Embryonic facial prominence (tissue), 1 donor: ENCODE data around the gene GARIN1A.
"Not testable (repeated sequence)": the region's sequence is repeated elsewhere in the genome, so short reads cannot be mapped to it uniquely, and the experiment has no call there.

Source experiments
- DNase-seq: peaks from one replicate; pipeline ENCODE4 v3.0.0-alpha.2; 2016; ENCODE audit errors: extremely low spot score

The GARIN1A gene

DNA sequence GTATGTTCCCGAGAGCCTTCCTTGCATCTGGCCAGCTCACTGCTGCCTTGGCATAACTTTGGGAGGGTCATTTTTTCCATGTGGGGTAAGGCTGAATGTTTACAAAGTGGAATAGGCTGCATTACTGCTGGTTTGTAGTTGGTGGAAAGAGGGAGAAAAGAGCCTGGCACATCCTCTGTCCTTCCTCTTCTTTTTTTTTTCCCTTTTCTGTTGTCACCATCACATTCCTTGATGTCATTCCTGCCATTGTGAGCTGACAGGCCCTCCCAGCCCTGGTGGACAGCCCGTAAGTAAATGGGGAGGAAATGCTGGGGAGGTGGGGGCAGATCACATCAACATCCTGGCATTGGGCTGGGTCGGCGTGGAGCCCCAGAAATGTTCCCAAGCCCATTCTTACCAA lies at the start of gene GARIN1A:
TSS of gene GARIN1A (plus strand) at position 301 of the 400 bp plus-strand sequence. CDS start 106 bp downstream, outside the sequence.
- DNase-seq = no peak

DNA sequence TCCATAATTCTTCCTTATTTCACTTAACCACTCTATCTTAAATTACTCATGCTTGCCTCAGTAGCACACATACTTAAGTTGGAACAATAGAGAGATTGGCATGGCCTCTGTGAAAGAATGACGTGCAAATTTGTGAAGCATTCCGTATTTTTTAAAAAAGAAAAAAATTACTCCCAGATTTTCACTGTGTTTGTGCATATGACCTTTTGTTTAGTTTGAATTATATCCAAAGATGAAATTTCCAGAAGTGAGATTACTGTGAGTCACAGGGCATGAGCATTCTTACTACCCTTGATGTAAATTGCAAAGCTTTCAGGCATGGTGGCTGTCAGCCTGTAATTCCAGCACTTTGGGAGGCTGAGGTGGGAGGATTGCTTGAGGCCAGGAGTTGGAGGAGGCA lies 45.0 kb upstream of the GARIN1A start:
- DNase-seq = not testable (repeated sequence)

GRCh38 chr7:128633915-128634314 lies 38.2 kb upstream of the GARIN1A start:
- DNase-seq = not testable (repeated sequence)

DNA sequence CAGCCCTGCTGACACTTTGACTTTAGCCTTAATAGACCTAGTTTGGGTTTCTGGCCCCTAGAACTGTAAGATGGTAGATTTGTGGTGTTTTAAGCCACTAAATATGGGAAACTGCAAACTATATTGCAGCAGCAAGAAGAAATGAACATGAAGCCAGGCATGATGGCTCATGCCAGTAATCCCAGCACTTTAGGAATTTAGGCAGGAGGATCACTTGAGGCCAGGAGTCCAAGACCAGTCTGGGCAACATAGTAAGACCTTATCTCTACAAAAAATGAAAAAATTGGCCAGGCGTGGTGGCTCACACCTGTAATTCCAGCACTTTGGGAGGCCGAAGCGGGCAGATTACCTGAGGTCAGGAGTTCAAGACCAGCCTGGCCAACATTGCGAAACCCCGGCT lies 26.9 kb upstream of the GARIN1A start:
- not testable (repeated sequence) for DNase-seq

DNA sequence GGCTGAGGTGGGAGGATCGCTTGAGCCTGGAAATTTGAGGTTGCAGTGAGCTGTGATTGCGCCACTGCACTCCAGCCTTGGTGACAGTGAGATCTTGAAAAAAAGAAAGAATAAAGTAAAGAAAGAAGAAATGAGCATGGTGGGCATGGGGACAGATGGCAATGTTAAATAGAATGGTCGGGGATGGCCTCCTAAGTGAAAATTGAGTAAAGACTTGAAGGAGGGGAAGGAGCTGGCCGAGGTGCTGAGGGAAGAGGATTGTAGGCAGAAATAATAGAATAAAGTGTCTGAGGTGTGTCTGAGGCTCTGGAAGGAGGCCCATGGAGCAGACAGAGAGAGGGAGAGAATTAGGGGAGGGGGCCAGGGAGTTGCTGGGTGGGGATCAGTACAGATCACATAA lies 26.2 kb upstream of the GARIN1A start:
- DNase-seq = not testable (repeated sequence)

DNA sequence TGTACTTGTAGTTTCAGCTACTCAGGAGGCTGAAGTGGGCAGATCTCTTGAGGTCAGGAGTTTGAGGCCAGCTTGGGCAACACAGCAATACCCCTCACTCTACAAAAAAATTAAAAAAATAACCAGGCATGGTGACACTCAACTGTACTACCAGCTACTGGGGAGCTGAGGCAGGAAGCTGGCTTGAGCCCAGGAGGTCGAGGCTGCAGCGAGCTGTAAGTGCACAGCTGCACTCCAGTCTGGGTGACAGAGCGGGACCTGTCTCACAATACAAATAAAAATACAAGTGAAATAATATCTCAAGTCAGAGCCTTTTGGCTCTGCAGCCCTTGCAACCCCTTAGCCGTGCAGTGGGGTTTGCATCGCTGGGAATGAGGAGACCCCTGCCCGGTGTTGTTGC lies 25.2 kb upstream of the GARIN1A start:
- DNase-seq = not testable (repeated sequence)

DNA sequence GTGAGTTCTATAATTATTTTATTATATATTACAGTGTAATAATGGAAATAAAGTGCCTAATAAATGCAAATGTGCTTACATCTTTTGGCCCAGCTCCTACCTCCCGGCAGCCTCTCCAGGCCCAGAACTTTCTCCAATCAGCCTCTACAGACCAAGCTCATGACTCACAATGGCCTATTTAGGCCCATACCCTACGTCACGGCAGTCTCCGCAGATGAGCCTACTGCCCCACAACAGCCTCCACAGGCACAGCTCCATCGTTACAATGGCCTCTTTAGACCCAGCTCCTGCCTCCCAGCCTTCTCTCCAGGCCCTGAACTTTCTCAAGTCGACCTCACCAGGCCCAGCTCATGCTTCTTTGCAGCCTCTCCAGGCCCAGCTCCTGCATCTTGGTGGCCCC lies 21.0 kb upstream of the GARIN1A start:
- not testable (repeated sequence) for DNase-seq

GRCh38 chr7:128652606-128653005 lies 19.5 kb upstream of the GARIN1A start:
- DNase-seq = not testable (repeated sequence)

DNA sequence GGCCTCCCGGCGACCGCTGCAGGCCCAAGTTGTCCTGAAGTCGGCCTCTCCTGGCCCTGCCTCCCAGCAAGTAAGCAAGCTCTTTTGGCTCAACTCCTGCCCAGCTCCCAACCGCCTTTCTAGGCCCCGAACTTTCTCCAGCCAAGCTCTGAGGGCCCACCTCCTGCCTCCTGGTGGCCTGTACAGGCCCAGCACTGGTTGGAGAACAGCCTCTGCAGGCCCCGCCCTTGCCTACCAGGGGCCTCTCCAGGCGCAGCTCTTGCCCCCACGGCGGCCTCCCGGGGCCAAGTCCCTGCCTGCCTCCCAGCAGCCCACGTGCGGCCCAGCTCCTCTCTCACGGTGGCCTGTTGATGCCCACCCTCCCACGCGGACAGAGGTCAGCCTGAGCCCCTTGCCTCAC lies 18.9 kb upstream of the GARIN1A start:
- not testable (repeated sequence) for DNase-seq

DNA sequence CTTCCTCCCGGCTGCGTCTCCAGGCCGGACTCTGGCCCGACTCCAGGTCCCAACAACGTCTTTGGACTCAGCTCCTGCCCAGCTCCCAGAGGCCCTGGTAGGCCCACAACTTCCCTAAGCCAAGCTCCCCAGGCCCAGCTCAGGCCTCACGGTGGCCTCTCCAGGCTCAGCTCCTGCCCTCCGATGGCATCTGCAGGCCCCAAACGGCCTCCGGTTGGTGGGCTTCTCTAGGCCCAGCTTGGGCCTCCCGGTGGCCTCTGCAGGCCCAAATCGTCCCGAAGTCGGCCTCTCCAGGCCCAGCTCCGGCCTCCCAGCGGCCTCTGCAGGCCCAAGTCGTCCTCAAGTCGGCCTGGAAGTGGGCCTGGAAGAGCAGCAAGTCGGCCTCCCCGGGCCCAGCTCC lies 18.0 kb upstream of the GARIN1A start:
- not testable (repeated sequence) for DNase-seq

GRCh38 chr7:128654501-128654900 lies 17.6 kb upstream of the GARIN1A start:
- DNase-seq = not testable (repeated sequence)

GRCh38 chr7:128658428-128658827 lies 13.7 kb upstream of the GARIN1A start:
- DNase-seq = not testable (repeated sequence)

DNA sequence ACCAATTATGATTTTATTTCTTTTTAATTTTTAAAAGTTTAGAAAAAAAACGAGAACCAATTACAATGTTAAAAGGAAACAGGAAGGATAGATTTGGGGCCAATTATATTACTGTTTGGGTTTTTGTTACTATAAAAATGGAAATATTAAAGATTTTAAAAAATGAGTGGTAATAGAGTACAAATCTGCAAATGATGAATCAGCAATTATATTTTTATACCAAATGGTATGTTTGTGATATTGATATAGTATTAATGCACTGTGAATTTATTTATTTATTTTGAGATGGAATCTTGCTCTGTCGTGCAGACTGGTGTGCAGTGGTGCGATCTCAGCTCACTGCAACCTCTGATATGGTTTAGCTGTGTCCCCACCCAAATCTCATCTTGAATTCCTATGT lies 11.5 kb upstream of the GARIN1A start:
- DNase-seq = no peak

DNA sequence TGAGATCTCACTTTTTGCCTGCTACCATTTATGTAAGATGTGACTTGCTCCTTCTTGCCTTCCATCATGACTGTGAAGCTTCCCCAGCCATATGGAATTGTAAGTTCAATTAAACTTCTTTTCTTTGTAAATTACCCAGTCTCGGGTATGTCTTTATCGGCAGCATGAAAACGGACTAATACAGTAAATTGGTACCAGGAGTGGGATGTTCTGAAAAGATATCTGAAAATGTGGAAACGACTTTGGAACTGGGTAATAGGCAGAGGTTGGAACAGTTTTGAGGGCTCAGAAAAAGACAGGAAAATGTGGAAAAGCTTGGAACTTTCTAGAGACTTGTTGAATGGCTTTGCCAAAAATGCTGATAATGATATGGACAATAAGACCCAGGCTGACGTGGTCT lies 10.6 kb upstream of the GARIN1A start:
- no peak for DNase-seq

- DNase-seq = no peak
These were observed 10.0 kb upstream of the GARIN1A start for GRCh38 chr7:128662091-128662490.

GRCh38 chr7:128663223-128663622 lies 8.9 kb upstream of the GARIN1A start:
- DNase-seq = not testable (repeated sequence)

DNA sequence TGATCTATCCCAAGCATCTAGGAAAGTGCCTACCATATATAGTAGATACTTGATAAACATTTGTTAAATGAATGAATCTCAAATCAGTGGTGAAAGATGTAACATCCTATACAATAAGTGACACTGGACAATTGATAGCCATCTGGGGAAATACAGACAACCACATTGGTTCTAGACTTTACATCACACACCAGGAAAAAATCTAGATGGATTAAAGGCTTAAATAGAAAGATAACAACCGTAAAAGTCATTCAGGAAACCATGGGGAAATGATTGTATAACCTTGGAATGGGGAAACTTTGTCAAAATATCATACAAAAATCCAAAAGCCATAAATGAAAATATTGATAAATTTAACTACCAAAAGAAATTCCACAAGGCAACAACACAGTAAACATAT lies 7.0 kb upstream of the GARIN1A start:
- DNase-seq = no peak

GRCh38 chr7:128666200-128666599 lies 5.9 kb upstream of the GARIN1A start:
- no peak for DNase-seq

DNA sequence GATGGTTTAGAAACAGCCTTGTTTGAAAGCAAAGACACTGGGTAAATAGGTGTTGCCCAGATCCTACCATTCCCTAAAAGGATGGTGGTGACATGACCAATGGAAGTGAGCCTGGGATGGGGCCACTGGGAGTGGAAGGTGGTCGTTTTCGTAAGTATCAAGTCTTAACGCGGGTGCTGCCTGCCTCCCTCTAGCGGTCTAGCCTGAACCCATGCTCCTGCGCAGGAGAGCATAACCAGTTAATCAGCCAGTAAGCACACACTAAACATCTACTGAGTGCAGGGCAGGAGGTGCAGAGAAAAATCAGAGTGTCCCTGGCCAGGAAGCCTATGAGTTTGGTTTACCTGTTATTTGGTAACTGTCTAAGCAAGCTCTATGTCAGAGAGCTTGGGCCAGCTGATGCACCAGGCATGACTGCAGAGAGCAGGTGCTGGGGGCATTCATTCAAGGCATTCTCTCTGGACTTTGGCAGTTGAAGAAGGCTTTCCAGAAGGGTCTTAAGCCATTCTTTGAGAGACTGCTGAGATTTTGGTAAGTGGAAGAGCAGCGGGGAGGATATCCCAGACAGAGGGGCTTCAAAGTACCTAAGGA lies 930 bp downstream of the GARIN1A start:
- DNase-seq = no peak

- DNase-seq = no peak
These were observed 1.5 kb downstream of the GARIN1A start for GRCh38 chr7:128673571-128673970.

- DNase-seq = no peak
These were observed 4.6 kb downstream of the GARIN1A start for GRCh38 chr7:128676665-128677064.

GRCh38 chr7:128679920-128680319 lies 7.8 kb downstream of the GARIN1A start:
- DNase-seq = no peak

- DNase-seq = no peak
These were observed 9.9 kb downstream of the GARIN1A start for GRCh38 chr7:128681794-128682537.
